GM12878 (cell line): Measurements from ENCODE around the gene TES.

Experiments used
- BHLHE40 ChIP-seq, 2 experiments: fragments of 450-650 bp in 1 of 2; IDR thresholded peaks; 2 replicates each; pipeline ENCODE4 v1.6.1; 2011 to 2017; ENCODE audit warnings: low read depth in 2 of 2, borderline replicate concordance in 1 of 2, improper control_type of control experiment in 1 of 2, low read length in 1 of 2, mild to moderate bottlenecking in 1 of 2
- CBFB ChIP-seq: IDR thresholded peaks from 2 replicates; pipeline ENCODE4 v1.6.1; 2016; ENCODE audit warnings: antibody characterized with exemption, low read depth
- ETV6 ChIP-seq, 2 experiments: fragments of 450-650 bp in 1 of 2; IDR thresholded peaks in 1 of 2; conservative IDR thresholded peaks in 1 of 2; 2 replicates each; pipeline ENCODE4 v1.6.1; 2014; ENCODE audit warnings: antibody characterized with exemption in 1 of 2, borderline replicate concordance in 1 of 2, low read depth in 1 of 2, mild to moderate bottlenecking in 1 of 2, moderate library complexity in 1 of 2
- NFIC ChIP-seq: IDR thresholded peaks from 2 replicates; pipeline ENCODE4 v1.6.1; 2012; ENCODE audit warnings: low read depth, mild to moderate bottlenecking, inconsistent platforms, low read length, moderate library complexity
- RAD21 ChIP-seq: IDR thresholded peaks from 2 replicates; pipeline ENCODE4 v1.6.1; 2011; ENCODE audit warnings: mild to moderate bottlenecking, low read depth, low read length, moderate library complexity; ENCODE audit not compliant: insufficient read depth
- RCOR1 ChIP-seq: conservative IDR thresholded peaks from 2 replicates; pipeline ENCODE4 v1.6.1; 2012; ENCODE audit warnings: low read depth, low read length, improper control_type of control experiment
- RELA ChIP-seq: fragments of 450-650 bp; IDR thresholded peaks from 2 replicates; pipeline ENCODE4 v1.8.0; 2014; ENCODE audit warnings: borderline replicate concordance; ENCODE audit not compliant: partially characterized antibody
- SIN3A ChIP-seq: IDR thresholded peaks from 2 replicates; pipeline ENCODE4 v1.6.1; 2012; ENCODE audit warnings: low read depth, low read length, improper control_type of control experiment
- SP1 ChIP-seq: IDR thresholded peaks from one replicate; pipeline ENCODE4 v1.6.1; 2011; ENCODE audit warnings: low read depth, low read length
- TAF1 ChIP-seq: IDR thresholded peaks from 2 replicates; pipeline ENCODE4 v1.6.1; 2011; ENCODE audit warnings: mild to moderate bottlenecking, low read depth, low read length, borderline replicate concordance
- TF ChIP-seq, protein P1 (sequence below): IDR thresholded peaks from 2 replicates; pipeline ENCODE4 v1.6.1; 2012; ENCODE audit warnings: low read depth, low read length, improper control_type of control experiment
- TF ChIP-seq, protein P2 (sequence below), 3 experiments: IDR thresholded peaks in 2 of 3; conservative IDR thresholded peaks in 1 of 3; 2 replicates each; pipeline ENCODE4 v1.5.1; 2011; ENCODE audit warnings: low read depth in 3 of 3, low read length in 3 of 3, mild to moderate bottlenecking in 3 of 3, control low read depth in 2 of 3, moderate library complexity in 2 of 3, inconsistent platforms in 1 of 3, mixed read lengths in 1 of 3; ENCODE audit not compliant: control insufficient read depth in 2 of 3, insufficient read depth in 1 of 3; ENCODE audit errors: extremely low read depth in 1 of 3

DNA sequence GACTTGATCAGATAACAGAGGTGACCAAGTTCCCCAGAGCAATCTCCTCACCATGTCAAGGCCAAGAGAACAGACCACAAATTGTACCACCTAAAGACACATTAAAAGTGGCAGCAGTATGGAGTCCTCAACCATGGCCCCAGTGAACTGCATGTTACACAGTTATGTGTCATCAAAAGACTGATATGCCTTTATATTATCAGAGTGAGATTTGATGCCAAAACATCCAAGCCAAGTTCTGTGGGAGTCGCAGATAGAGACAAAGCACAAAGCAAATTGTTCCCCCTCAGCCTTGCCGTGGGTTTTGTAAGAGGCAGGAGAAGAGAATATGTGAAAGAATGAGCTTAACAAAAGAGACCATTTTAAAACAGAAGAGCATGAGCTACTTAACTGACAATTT, 39.2 kb upstream of the TES start:
- TF ChIP-seq SIN3A (no peak), RCOR1 (no peak), TAF1 (no peak), SP1 (no peak), NFIC (no peak), CBFB (no peak), ETV6 (conservative IDR thresholded peaks at IDR 0.05 in 1 of 2, IDR thresholded peaks at IDR 0.05 in 1 of 2; ENCODE audit: borderline replicate concordance in 1 of 2, low read depth in 1 of 2) (no peak), BHLHE40 (IDR thresholded peaks at IDR 0.05; ENCODE audit: borderline replicate concordance in 1 of 2, low read depth in 2 of 2, low read length in 1 of 2) (no peak), RELA (no peak), RAD21 (no peak)
- TF ChIP-seq, protein P1, sequence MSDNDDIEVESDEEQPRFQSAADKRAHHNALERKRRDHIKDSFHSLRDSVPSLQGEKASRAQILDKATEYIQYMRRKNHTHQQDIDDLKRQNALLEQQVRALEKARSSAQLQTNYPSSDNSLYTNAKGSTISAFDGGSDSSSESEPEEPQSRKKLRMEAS: no peak
- TF ChIP-seq, protein P2, sequence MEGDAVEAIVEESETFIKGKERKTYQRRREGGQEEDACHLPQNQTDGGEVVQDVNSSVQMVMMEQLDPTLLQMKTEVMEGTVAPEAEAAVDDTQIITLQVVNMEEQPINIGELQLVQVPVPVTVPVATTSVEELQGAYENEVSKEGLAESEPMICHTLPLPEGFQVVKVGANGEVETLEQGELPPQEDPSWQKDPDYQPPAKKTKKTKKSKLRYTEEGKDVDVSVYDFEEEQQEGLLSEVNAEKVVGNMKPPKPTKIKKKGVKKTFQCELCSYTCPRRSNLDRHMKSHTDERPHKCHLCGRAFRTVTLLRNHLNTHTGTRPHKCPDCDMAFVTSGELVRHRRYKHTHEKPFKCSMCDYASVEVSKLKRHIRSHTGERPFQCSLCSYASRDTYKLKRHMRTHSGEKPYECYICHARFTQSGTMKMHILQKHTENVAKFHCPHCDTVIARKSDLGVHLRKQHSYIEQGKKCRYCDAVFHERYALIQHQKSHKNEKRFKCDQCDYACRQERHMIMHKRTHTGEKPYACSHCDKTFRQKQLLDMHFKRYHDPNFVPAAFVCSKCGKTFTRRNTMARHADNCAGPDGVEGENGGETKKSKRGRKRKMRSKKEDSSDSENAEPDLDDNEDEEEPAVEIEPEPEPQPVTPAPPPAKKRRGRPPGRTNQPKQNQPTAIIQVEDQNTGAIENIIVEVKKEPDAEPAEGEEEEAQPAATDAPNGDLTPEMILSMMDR (IDR thresholded peaks at IDR 0.05 in 2 of 3, conservative IDR thresholded peaks at IDR 0.05 in 1 of 3; ENCODE audit: control insufficient read depth in 2 of 3, extremely low read depth in 1 of 3, insufficient read depth in 1 of 3, low read depth in 3 of 3, low read length in 3 of 3): no peak
